GM18951 (cell line): ENCODE results near the gene STAMBPL1.

Experiments used
- POLR2A ChIP-seq: IDR thresholded peaks from 4 replicates; pipeline ENCODE4 v1.6.1; 2011; ENCODE audit warnings: mild to moderate bottlenecking; ENCODE audit not compliant: insufficient read length, insufficient read depth; ENCODE audit errors: extremely low read depth
- in situ Hi-C: fragments of 300-500 bp; cut with MboI; formaldehyde crosslinking; loops from one replicate; pipeline ENCODE4 v1.12.0; 2022; ENCODE audit warnings: low sequenced_read_pairs, mixed read lengths, inconsistent platforms; ENCODE audit not compliant: unreplicated experiment

The STAMBPL1 gene

GRCh38 chr10:88906921-88907320 lies 26.9 kb downstream of the STAMBPL1 start:
- in situ Hi-C loops, result no loop called here

DNA sequence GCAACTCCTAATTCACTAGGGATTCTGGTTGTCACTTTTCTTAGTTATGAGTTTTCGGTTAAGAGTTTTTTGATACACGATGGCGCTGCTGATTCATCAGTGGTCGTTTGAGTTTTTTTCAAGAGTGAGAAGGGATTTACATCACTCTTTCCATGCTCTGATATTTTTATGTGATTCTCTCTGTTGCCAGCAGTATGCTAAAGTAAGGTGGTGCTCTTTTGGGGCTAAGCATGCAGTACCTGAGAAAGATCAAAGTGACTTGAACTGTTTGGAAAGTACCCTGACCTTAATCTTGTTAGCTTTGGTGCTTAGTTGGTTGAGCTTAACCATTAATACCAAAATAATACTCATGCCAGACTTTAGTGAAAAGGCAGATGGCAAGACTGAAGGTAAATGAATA lies 28.1 kb downstream of the STAMBPL1 start:
- no peak for TF ChIP-seq POLR2A
- in situ Hi-C loops, result no loop called here

More at GRCh38 chr10:88906921-88907320, 26.9 kb downstream of the STAMBPL1 start:
- TF ChIP-seq POLR2A, result no peak

GRCh38 chr10:88911116-88911515 lies 31.1 kb downstream of the STAMBPL1 start:
- in situ Hi-C loops, result no loop called here
- TF ChIP-seq POLR2A, result no peak

- in situ Hi-C loops, result no loop called here
- no peak for TF ChIP-seq POLR2A
These were observed 31.8 kb downstream of the STAMBPL1 start for GRCh38 chr10:88911851-88912250.

DNA sequence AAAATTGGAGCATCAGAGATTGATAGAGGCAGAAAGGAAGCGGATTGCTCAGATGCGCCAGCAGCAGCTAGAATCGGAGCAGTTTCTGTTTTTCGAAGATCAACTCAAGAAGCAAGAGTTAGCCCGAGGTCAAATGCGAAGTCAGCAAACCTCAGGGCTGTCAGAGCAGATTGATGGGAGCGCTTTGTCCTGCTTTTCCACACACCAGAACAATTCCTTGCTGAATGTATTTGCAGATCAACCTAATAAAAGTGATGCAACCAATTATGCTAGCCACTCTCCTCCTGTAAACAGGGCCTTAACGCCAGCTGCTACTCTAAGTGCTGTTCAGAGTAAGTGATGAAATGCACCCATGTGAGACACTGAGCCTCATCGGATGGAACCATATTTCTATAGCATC lies 33.1 kb downstream of the STAMBPL1 start:
- TF ChIP-seq POLR2A, result no peak
- in situ Hi-C loops, result no loop called here

DNA sequence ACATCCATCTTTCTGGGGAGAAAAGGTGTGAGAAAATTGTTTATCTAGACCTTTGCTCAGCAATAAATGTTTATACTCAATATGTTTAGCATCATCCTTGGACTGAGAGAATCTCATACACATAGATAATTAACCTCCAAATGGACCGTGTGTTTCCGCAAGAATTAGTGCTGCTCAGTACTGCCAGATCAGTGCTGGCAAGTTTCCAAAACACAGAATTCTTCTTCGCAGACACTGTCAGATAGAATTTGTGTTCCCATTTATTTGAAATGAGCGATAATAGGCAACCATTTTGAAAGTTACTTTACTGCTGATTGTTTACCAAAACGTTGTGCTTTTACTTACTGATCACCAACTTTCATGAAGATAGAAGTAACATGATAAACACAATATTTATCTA lies 33.7 kb downstream of the STAMBPL1 start:
- no peak for TF ChIP-seq POLR2A
- in situ Hi-C loops, result no loop called here

DNA sequence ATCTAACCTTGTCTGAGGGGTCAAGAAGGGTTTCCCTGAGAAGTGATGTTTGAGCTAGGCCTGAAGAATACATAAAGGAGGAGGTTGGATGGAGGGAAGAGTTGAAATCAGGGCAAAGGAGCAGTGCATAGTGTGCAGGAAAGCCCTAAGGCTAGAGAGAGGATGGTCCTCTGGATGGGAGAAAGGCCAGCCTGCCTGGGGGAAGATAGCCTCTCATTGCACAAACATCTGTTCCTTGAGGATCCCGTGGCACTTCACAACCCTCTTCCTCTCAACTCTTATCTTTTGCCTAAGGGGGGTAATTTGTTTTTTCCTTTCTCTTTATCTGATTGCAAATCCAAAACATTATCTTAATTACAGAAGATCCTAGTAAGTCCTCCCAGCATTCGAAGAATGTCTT lies 35.7 kb downstream of the STAMBPL1 start:
- no peak for TF ChIP-seq POLR2A
- in situ Hi-C loops, result no loop called here

GRCh38 chr10:88916231-88916630 lies 36.2 kb downstream of the STAMBPL1 start:
- in situ Hi-C loops, result no loop called here
- no peak for TF ChIP-seq POLR2A

DNA sequence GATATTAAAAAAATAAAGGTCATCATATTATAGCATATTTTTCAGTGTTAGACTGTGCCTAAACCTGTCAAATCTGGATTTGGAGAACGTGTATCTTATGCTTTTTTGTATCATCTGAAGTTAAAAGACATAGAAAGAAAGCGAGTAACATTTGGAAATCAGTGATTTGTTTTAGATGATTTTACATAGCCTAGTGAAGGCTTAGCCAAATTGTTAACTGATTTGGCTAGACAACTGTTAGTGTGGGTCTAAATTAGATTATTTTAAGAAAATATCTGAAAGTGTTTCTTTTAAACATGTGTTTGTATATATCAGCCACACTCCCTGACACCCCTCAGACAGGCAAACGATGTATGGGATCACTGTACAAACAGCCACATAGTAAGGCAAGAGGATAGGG lies 36.9 kb downstream of the STAMBPL1 start:
- in situ Hi-C loops, result no loop called here
- TF ChIP-seq POLR2A, result no peak

- no peak for TF ChIP-seq POLR2A
- in situ Hi-C loops, result no loop called here
These were observed 38.3 kb downstream of the STAMBPL1 start for GRCh38 chr10:88918191-88918905.

DNA sequence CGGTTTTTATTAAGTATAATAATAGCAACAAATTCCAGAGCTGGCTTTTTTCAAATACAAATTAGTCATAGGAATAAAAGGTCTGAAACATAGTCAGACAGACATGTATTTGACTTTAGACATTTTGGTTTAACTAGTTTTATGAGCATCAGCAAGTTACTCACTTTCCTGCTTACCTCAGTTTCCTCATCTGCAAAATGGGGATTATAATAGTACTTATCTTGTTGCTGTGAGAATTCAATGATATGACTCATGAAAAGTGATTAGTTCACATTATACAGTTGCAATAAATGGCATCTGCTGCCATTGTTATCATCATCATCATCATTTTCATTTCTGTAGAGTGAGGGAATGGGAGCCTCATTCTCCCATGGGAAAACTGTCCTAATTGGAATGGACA lies 39.0 kb downstream of the STAMBPL1 start:
- in situ Hi-C loops, result no loop called here
- no peak for TF ChIP-seq POLR2A

DNA sequence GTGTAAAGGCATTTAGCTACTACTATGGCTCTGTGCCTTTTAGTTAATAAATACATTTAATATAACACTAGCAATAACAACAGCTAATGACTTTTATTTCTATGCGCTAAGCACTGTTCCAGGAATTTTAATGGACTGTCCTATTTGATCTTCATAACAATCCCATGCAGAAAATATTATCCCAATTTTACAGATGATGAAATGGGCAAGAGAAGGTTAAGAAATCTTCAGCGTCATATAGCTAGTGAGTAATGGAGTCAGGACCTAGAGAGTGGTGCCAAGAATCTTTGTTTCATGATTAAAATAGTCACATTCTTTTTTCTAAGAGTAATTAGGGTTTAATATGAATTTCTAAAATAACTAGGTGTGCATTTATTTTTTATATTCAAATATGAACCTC lies 40.2 kb downstream of the STAMBPL1 start:
- in situ Hi-C loops, result loop anchor here (10.0 kb wide), 1 partner anchor 85 kb away; no protein-coding TSS in a partner anchor
- no peak for TF ChIP-seq POLR2A

DNA sequence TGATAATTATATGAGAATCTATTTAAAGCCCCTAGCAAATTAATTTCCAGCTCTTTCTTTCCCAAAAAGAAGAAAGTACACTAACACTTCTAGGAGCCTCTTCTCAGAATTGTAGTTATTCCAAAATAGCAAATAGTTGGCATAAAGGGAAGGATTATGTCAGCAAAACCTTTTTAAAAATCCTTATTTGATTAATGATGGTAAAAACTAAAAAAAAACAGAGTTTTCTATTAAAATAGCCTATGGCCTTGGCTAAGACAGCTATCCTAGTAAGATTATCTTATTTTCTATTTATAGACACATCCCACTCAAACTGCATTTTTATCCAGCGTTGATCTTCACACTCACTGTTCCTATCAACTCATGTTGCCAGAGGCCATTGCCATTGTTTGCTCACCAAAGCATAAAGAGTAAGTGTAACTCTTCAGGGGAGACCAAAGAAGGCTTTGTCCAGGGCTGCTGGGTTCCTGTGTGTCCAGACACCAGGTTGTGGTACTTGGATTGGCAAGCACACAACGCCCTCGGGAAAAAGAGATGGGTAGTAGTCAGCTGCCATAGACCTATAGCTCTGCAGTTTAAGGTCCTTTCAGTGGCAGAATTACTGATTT lies 41.0 kb downstream of the STAMBPL1 start:
- in situ Hi-C loops, result loop anchor here (10.0 kb wide), 1 partner anchor 86 kb away; no protein-coding TSS in a partner anchor
- no peak for TF ChIP-seq POLR2A

- in situ Hi-C loops, result loop anchor here (10.0 kb wide), 1 partner anchor 87 kb away; no protein-coding TSS in a partner anchor
- no peak for TF ChIP-seq POLR2A
These were observed 42.0 kb downstream of the STAMBPL1 start for GRCh38 chr10:88922041-88922440.
